Esophagus muscularis mucosa (tissue), 4 donors: ENCODE results near the gene CCL1. TPM values are rescaled to one million over a fixed set of nuclear protein-coding genes. Genes with fewer than 3 reads are reported as not detected.

Source experiments
- DNase-seq: peaks from one replicate; pipeline ENCODE4 v3.0.0-alpha.2; 2017; ENCODE audit errors: extremely low spot score
- H3K27ac ChIP-seq, 4 donors: fragments of 200-600 bp; sonication (generic); replicated peaks in 1 of 4; 1 replicate in 3 of 4; 2 replicates in 1 of 4; pipeline ENCODE4 v1.5.1; 2016 to 2019; ENCODE audit warnings: mild to moderate bottlenecking in 1 of 4
- H3K27me3 ChIP-seq, 4 donors: fragments of 200-600 bp; sonication (generic); one replicate each; pipeline versions ENCODE4 v1.5.1 to v1.6.0; 2016 to 2019
- H3K36me3 ChIP-seq, 4 donors: fragments of 200-600 bp; sonication (generic); one replicate each; pipeline ENCODE4 v1.5.1; 2016 to 2019
- H3K4me1 ChIP-seq, 4 donors: fragments of 200-600 bp; sonication (generic); one replicate each; pipeline ENCODE4 v1.5.1; 2016 to 2019
- H3K4me3 ChIP-seq, 4 donors: fragments of 200-600 bp; sonication (generic); 1 replicate in 2 of 4; 2 replicates in 2 of 4; pipeline ENCODE4 v1.5.1; 2016 to 2019; ENCODE audit warnings: mild to moderate bottlenecking in 4 of 4, moderate library complexity in 1 of 4
- H3K9me3 ChIP-seq, 4 donors: fragments of 200-600 bp; sonication (generic); 1 replicate in 3 of 4; 2 replicates in 1 of 4; pipeline ENCODE4 v1.5.1; 2016 to 2019
- EP300 ChIP-seq: sonication (generic); formaldehyde crosslinking; IDR thresholded peaks from one replicate; pipeline ENCODE4 v1.6.1; 2017; ENCODE audit warnings: antibody characterized with exemption
- POLR2A ChIP-seq: fragments of 450-650 bp; IDR thresholded peaks from one replicate; pipeline ENCODE4 v1.6.1; 2017; ENCODE audit warnings: antibody characterized with exemption, moderate library complexity, mild to moderate bottlenecking, low read depth
- POLR2AphosphoS5 ChIP-seq, 2 donors: sonication (generic); formaldehyde crosslinking; IDR thresholded peaks; one replicate each; pipeline ENCODE4 v1.6.1; 2017; ENCODE audit warnings: antibody characterized with exemption in 2 of 2
- WGBS: methylation state at CpG from one replicate; pipeline ENCODE4 v1.1.5; 2018; 5-methylcytosine and 5-hydroxymethylcytosine counted together
- intact Hi-C: fragments of 100-400 bp; cut with DNase I; formaldehyde crosslinking; loops from one replicate; pipeline ENCODE4 v1.15.1; 2023
- total RNA-seq, 4 donors: library from RNA; depleted of rRNA; stranded (reverse); fragments of >200 nt; gene quantifications; one replicate each; pipeline versions ENCODE4 v1.1.0 to v1.2.1, GENCODE V29; 2016
- TF ChIP-seq, protein P1 (sequence below), 3 experiments: fragments of 200-600 bp in 2 of 3; fragments of 450-650 bp in 1 of 3; sonication (generic) in 2 of 3; IDR thresholded peaks; one replicate each; pipeline ENCODE4 v1.5.1; 2017 to 2019; ENCODE audit warnings: antibody characterized with exemption in 3 of 3, mild to moderate bottlenecking in 2 of 3, moderate library complexity in 1 of 3

Gene CCL1
- total RNA-seq, 4 donors from 2014 or later, result not detected

DNA sequence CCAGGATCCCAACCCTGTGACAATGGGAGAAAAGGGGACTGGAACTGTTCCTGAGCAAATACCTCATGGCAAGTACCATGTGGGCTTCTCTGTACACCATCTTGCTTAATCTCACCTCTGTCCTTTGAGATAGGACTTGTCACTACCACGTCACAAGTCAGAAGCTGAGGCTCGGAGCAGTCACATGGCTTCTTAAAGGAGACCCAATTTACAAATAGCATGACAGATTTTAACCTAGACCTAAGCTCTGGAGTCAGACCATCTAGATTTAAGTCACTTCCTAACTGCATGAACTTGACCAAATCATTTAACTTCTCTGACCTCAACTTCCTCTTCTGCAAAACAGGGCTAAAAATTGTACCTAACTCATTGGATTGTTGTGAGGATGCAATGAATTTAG, 36.0 kb upstream of the CCL1 start:
- DNase-seq, result no peak
- H3K4me3 ChIP-seq, result no peak overlapping the region
- H3K4me1 ChIP-seq, result no peaks in the 10 kb centered on the region
- intact Hi-C loops, result no loop called here
- no peaks in the 10 kb centered on the region for H3K9me3 ChIP-seq
- no peak overlapping the region for H3K27ac ChIP-seq
- TF ChIP-seq, protein P1, sequence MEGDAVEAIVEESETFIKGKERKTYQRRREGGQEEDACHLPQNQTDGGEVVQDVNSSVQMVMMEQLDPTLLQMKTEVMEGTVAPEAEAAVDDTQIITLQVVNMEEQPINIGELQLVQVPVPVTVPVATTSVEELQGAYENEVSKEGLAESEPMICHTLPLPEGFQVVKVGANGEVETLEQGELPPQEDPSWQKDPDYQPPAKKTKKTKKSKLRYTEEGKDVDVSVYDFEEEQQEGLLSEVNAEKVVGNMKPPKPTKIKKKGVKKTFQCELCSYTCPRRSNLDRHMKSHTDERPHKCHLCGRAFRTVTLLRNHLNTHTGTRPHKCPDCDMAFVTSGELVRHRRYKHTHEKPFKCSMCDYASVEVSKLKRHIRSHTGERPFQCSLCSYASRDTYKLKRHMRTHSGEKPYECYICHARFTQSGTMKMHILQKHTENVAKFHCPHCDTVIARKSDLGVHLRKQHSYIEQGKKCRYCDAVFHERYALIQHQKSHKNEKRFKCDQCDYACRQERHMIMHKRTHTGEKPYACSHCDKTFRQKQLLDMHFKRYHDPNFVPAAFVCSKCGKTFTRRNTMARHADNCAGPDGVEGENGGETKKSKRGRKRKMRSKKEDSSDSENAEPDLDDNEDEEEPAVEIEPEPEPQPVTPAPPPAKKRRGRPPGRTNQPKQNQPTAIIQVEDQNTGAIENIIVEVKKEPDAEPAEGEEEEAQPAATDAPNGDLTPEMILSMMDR (IDR thresholded peaks at IDR 0.05), result no peak
- no peak for TF ChIP-seq EP300
- TF ChIP-seq POLR2A, result no peak
- TF ChIP-seq POLR2AphosphoS5 (IDR thresholded peaks at IDR 0.05), result no peak
- no peaks in the 10 kb centered on the region for H3K36me3 ChIP-seq
- WGBS, result 78% methylated on average over 2 of the region's 2 CpGs
- peaks cover 0 to 9% (median 0%) of the 10 kb centered on the region in 4 donors for H3K27me3 ChIP-seq

DNA sequence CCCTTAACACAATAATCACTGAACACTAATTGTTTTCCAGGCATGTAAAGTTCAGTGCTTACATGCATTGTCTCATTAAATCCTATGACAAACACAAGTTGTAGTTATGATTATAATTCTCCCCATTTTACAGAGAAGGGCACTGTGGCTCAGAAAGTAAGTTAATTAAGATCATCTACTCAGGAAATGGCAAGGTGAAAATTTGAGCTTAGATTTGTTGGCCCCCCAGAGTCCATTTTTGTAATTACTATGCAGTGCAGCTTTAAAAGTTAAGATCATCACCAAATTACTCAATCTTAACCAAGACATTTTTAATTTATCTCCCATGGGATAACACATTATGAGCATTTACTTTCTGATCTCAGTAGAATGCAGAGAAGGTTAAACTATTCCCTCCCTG, 34.2 kb upstream of the CCL1 start:
- no peaks in the 10 kb centered on the region for H3K36me3 ChIP-seq
- no peak overlapping the region for H3K4me3 ChIP-seq
- no peak for DNase-seq
- H3K27ac ChIP-seq, result no peak overlapping the region
- H3K9me3 ChIP-seq, result no peaks in the 10 kb centered on the region
- H3K27me3 ChIP-seq, result peaks cover 0 to 8% (median 0%) of the 10 kb centered on the region in 4 donors
- TF ChIP-seq POLR2A (no peak), POLR2AphosphoS5 (IDR thresholded peaks at IDR 0.05) (no peak), EP300 (no peak)
- TF ChIP-seq, protein P1 (IDR thresholded peaks at IDR 0.05), result no peak
- no peaks in the 10 kb centered on the region for H3K4me1 ChIP-seq
- intact Hi-C loops, result no loop called here

DNA sequence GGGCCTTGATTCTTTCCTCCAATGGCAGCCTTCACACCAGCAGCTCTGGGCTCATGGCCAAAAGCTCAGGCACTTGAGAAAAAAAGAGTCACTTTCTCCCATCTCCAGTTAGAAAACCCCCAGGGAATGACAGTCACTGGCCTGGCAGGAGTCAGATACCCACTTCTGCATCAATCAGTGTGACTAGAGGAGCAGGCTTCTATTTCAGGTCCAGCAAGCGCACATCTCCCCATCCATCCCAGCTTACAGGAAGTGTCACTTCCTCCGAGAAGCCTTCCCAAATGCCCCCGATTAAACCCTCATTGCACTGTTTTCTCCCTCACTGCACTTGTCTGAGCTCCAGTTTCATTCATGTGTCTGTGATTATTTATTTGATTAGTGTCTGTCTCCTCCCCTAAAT, 30.4 kb upstream of the CCL1 start:
- Histone ChIP-seq H3K27ac (no peak overlapping the region), H3K36me3 (no peaks in the 10 kb centered on the region), H3K4me3 (no peak overlapping the region), H3K27me3 (no peaks in the 10 kb centered on the region), H3K9me3 (no peaks in the 10 kb centered on the region), H3K4me1 (no peaks in the 10 kb centered on the region)
- DNase-seq, result no peak
- intact Hi-C loops, result no loop called here
- TF ChIP-seq, protein P1 (IDR thresholded peaks at IDR 0.05), result no peak
- TF ChIP-seq POLR2A, result no peak
- TF ChIP-seq POLR2AphosphoS5 (IDR thresholded peaks at IDR 0.05), result no peak
- TF ChIP-seq EP300, result no peak
- WGBS, result 80% methylated on average over 3 of the region's 3 CpGs

DNA sequence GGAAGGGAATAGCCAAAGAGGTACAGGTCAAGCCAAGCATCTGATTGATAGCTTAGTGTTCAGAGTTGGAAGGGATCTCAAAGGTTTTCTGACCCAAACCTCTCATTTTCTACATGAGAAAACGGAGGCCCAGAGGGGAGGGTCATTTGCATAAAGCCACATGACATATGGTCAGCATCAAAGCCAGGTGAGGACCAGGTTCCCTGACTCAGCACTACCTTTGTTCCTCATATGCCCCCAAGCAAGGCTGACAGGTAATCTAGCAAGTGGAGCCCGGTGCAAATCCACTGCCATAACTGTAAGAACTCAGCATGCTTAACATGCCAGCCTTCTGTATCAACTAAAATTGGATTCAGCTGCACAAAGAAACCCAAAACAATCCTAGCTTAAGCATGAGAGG, 28.2 kb upstream of the CCL1 start:
- H3K36me3 ChIP-seq, result no peaks in the 10 kb centered on the region
- TF ChIP-seq POLR2A (no peak), POLR2AphosphoS5 (IDR thresholded peaks at IDR 0.05) (no peak), EP300 (no peak)
- intact Hi-C loops, result no loop called here
- H3K27ac ChIP-seq, result no peak overlapping the region
- H3K9me3 ChIP-seq, result no peaks in the 10 kb centered on the region
- no peak for DNase-seq
- no peak overlapping the region for H3K4me3 ChIP-seq
- 64% methylated on average over 2 of the region's 2 CpGs for WGBS
- peaks cover 0 to 3% (median 0%) of the 10 kb centered on the region in 4 donors for H3K4me1 ChIP-seq
- H3K27me3 ChIP-seq, result peaks cover 0 to 4% (median 0%) of the 10 kb centered on the region in 4 donors

DNA sequence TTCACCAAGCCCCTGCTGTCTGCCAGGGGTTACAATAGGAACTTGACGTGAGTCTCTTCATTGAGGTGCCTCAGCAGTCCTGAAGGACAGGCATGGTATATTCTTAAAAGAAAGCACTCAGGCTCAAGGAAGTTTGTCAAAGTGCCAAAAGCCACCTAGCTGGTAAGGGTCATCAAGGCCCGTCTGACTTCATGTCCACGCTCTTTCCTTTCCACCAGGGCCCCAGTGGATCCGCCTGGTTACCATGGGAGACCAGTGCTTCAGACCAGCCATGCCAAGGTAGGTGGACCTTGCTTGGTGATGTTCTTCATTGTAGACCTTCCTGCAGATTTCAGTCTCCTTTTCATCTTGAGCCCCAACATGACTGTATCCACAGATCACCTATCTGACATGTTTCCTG, 27.6 kb upstream of the CCL1 start:
- no peak overlapping the region for H3K27ac ChIP-seq
- DNase-seq, result no peak
- H3K4me3 ChIP-seq, result no peak overlapping the region
- WGBS, result 88% methylated on average over 4 of the region's 4 CpGs
- H3K36me3 ChIP-seq, result no peaks in the 10 kb centered on the region
- H3K9me3 ChIP-seq, result no peaks in the 10 kb centered on the region
- TF ChIP-seq POLR2A (no peak), POLR2AphosphoS5 (IDR thresholded peaks at IDR 0.05) (no peak), EP300 (no peak)
- TF ChIP-seq, protein P1 (IDR thresholded peaks at IDR 0.05), result no peak
- intact Hi-C loops, result no loop called here
- peaks cover 0 to 10% (median 0%) of the 10 kb centered on the region in 4 donors for H3K27me3 ChIP-seq
- peaks cover 0 to 3% (median 0%) of the 10 kb centered on the region in 4 donors for H3K4me1 ChIP-seq
